ENCODE data around the gene ADAP1.
A peak's percentile ranks its signal among the peaks of the same experiment; 100 is the strongest.

The ADAP1 gene

GRCh38 chr7:883055-884021 lies 71.1 kb downstream of the ADAP1 start:
- Histone ChIP-seq H3K4me3 (ENCODE audit: low read depth, low read length) (no peak overlapping the region), H2AK5ac (ENCODE audit: low read length) (no peak overlapping the region), H3K4ac (ENCODE audit: low read depth, low read length) (peak overlapping the region; percentile 90), H3K27ac (ENCODE audit: low read depth, low read length) (no peak overlapping the region), H3K14ac (ENCODE audit: low read length) (no peak overlapping the region), H2BK5ac (ENCODE audit: low read depth, low read length, poor library complexity) (peak overlapping the region; percentile 5), H3K27me3 (ENCODE audit: insufficient read depth, low read length) (no peaks in the 10 kb centered on the region), H4K91ac (ENCODE audit: low read depth, low read length) (peak overlapping the region; percentile 26), H2BK120ac (ENCODE audit: insufficient read depth, low read length, poor library complexity) (no peak overlapping the region), H4K12ac (ENCODE audit: low read depth, low read length) (no peak overlapping the region), H3K36me3 (ENCODE audit: control insufficient read depth in 1 of 2, insufficient read depth in 2 of 2, low read length in 2 of 2) (peaks cover 41 to 44% of the 10 kb centered on the region in 2 experiments), H3K9ac (ENCODE audit: low read length) (no peak overlapping the region), H3K79me1 (ENCODE audit: low read length) (no peaks in the 10 kb centered on the region), H3K79me2 (ENCODE audit: control insufficient read depth, insufficient read depth, low read length, poor library complexity) (peaks cover 50% of the 10 kb centered on the region), H3K18ac (ENCODE audit: low read length) (peak overlapping the region; percentile 47), H3K4me2 (ENCODE audit: low read length) (no peak overlapping the region), H4K8ac (ENCODE audit: low read depth, low read length) (no peak overlapping the region), H3K4me1 (ENCODE audit: control insufficient read depth in 1 of 2, insufficient read depth in 2 of 2, low read length in 2 of 2) (peaks cover 7 to 10% of the 10 kb centered on the region in 2 experiments), H3K9me3 (ENCODE audit: insufficient read depth, low read depth, low read length) (no peaks in the 10 kb centered on the region), H2BK12ac (ENCODE audit: low read length) (no peak overlapping the region), H2AFZ (ENCODE audit: insufficient read depth, low read length, poor library complexity) (no peak overlapping the region), H3K23ac (ENCODE audit: low read length) (no peak overlapping the region)
- DNase-seq = no peak
- WGBS (ENCODE audit: extremely low coverage, insufficient coverage, insufficient read length) = no CpG with 5 or more reads among the region's 50 CpGs

- no peak overlapping the region for H3K18ac ChIP-seq (ENCODE audit: low read length)
- DNase-seq = no peak
- H3K4ac ChIP-seq (ENCODE audit: low read depth, low read length) = peak overlapping the region; percentile 99
- H2AK5ac ChIP-seq (ENCODE audit: low read length) = no peak overlapping the region
- H3K27me3 ChIP-seq (ENCODE audit: insufficient read depth, low read length) = no peaks in the 10 kb centered on the region
- no peak overlapping the region for H3K23ac ChIP-seq (ENCODE audit: low read length)
- no peaks in the 10 kb centered on the region for H3K9me3 ChIP-seq (ENCODE audit: insufficient read depth, low read depth, low read length)
- no peak overlapping the region for H2AFZ ChIP-seq (ENCODE audit: insufficient read depth, low read length, poor library complexity)
- peaks cover 53% of the 10 kb centered on the region for H3K79me2 ChIP-seq (ENCODE audit: control insufficient read depth, insufficient read depth, low read length, poor library complexity)
- H3K36me3 ChIP-seq (ENCODE audit: control insufficient read depth in 1 of 2, insufficient read depth in 2 of 2, low read length in 2 of 2) = peaks cover 32 to 35% of the 10 kb centered on the region in 2 experiments
- H4K8ac ChIP-seq (ENCODE audit: low read depth, low read length) = no peak overlapping the region
- no peak overlapping the region for H3K4me2 ChIP-seq (ENCODE audit: low read length)
- no peak overlapping the region for H2BK5ac ChIP-seq (ENCODE audit: low read depth, low read length, poor library complexity)
- no peak overlapping the region for H3K4me3 ChIP-seq (ENCODE audit: low read depth, low read length)
- no CpG with 5 or more reads among the region's 37 CpGs for WGBS (ENCODE audit: extremely low coverage, insufficient coverage, insufficient read length)
- no peaks in the 10 kb centered on the region for H3K79me1 ChIP-seq (ENCODE audit: low read length)
- H4K91ac ChIP-seq (ENCODE audit: low read depth, low read length) = no peak overlapping the region
- no peak overlapping the region for H3K27ac ChIP-seq (ENCODE audit: low read depth, low read length)
- H4K12ac ChIP-seq (ENCODE audit: low read depth, low read length) = no peak overlapping the region
- H3K14ac ChIP-seq (ENCODE audit: low read length) = no peak overlapping the region
- H3K4me1 ChIP-seq (ENCODE audit: control insufficient read depth in 1 of 2, insufficient read depth in 2 of 2, low read length in 2 of 2) = peaks cover 4 to 7% of the 10 kb centered on the region in 2 experiments
- H2BK120ac ChIP-seq (ENCODE audit: insufficient read depth, low read length, poor library complexity) = no peak overlapping the region
- H2BK12ac ChIP-seq (ENCODE audit: low read length) = no peak overlapping the region
- no peak overlapping the region for H3K9ac ChIP-seq (ENCODE audit: low read length)
Observed at GRCh38 chr7:882336-883035, 72.0 kb downstream of the ADAP1 start.

GRCh38 chr7:881441-882234 lies 72.8 kb downstream of the ADAP1 start:
- H3K4me2 ChIP-seq (ENCODE audit: low read length) = no peak overlapping the region
- no peak overlapping the region for H4K8ac ChIP-seq (ENCODE audit: low read depth, low read length)
- peak overlapping the region; percentile 99 for H3K4ac ChIP-seq (ENCODE audit: low read depth, low read length)
- H2BK5ac ChIP-seq (ENCODE audit: low read depth, low read length, poor library complexity) = no peak overlapping the region
- peaks cover 24 to 27% of the 10 kb centered on the region in 2 experiments for H3K36me3 ChIP-seq (ENCODE audit: control insufficient read depth in 1 of 2, insufficient read depth in 2 of 2, low read length in 2 of 2)
- H3K9me3 ChIP-seq (ENCODE audit: insufficient read depth, low read depth, low read length) = no peaks in the 10 kb centered on the region
- peaks cover 59% of the 10 kb centered on the region for H3K79me2 ChIP-seq (ENCODE audit: control insufficient read depth, insufficient read depth, low read length, poor library complexity)
- DNase-seq = no peak
- no peak overlapping the region for H3K4me3 ChIP-seq (ENCODE audit: low read depth, low read length)
- no peak overlapping the region for H3K23ac ChIP-seq (ENCODE audit: low read length)
- H3K4me1 ChIP-seq (ENCODE audit: control insufficient read depth in 1 of 2, insufficient read depth in 2 of 2, low read length in 2 of 2) = peaks cover 2 to 5% of the 10 kb centered on the region in 2 experiments
- H2BK120ac ChIP-seq (ENCODE audit: insufficient read depth, low read length, poor library complexity) = no peak overlapping the region
- H3K79me1 ChIP-seq (ENCODE audit: low read length) = peaks cover 4% of the 10 kb centered on the region
- no peak overlapping the region for H3K18ac ChIP-seq (ENCODE audit: low read length)
- no peaks in the 10 kb centered on the region for H3K27me3 ChIP-seq (ENCODE audit: insufficient read depth, low read length)
- WGBS (ENCODE audit: extremely low coverage, insufficient coverage, insufficient read length) = no CpG with 5 or more reads among the region's 20 CpGs
- H3K9ac ChIP-seq (ENCODE audit: low read length) = no peak overlapping the region
- no peak overlapping the region for H2AK5ac ChIP-seq (ENCODE audit: low read length)
- H3K14ac ChIP-seq (ENCODE audit: low read length) = no peak overlapping the region
- H4K12ac ChIP-seq (ENCODE audit: low read depth, low read length) = no peak overlapping the region
- no peak overlapping the region for H3K27ac ChIP-seq (ENCODE audit: low read depth, low read length)
- no peak overlapping the region for H2BK12ac ChIP-seq (ENCODE audit: low read length)
- H2AFZ ChIP-seq (ENCODE audit: insufficient read depth, low read length, poor library complexity) = no peak overlapping the region
- no peak overlapping the region for H4K91ac ChIP-seq (ENCODE audit: low read depth, low read length)

GRCh38 chr7:880450-880849 lies 74.0 kb downstream of the ADAP1 start:
- no CpG with 5 or more reads among the region's 15 CpGs for WGBS (ENCODE audit: extremely low coverage, insufficient coverage, insufficient read length)
- no peaks in the 10 kb centered on the region for H3K9me3 ChIP-seq (ENCODE audit: insufficient read depth, low read depth, low read length)
- no peak overlapping the region for H3K4me3 ChIP-seq (ENCODE audit: low read depth, low read length)
- H2BK12ac ChIP-seq (ENCODE audit: low read length) = no peak overlapping the region
- H2BK120ac ChIP-seq (ENCODE audit: insufficient read depth, low read length, poor library complexity) = no peak overlapping the region
- peak overlapping the region; percentile 17 for H3K9ac ChIP-seq (ENCODE audit: low read length)
- no peak overlapping the region for H3K23ac ChIP-seq (ENCODE audit: low read length)
- H2BK5ac ChIP-seq (ENCODE audit: low read depth, low read length, poor library complexity) = no peak overlapping the region
- no peak for DNase-seq
- H3K79me1 ChIP-seq (ENCODE audit: low read length) = peaks cover 9% of the 10 kb centered on the region
- H3K27me3 ChIP-seq (ENCODE audit: insufficient read depth, low read length) = no peaks in the 10 kb centered on the region
- H4K8ac ChIP-seq (ENCODE audit: low read depth, low read length) = no peak overlapping the region
- H4K12ac ChIP-seq (ENCODE audit: low read depth, low read length) = no peak overlapping the region
- peaks cover 55% of the 10 kb centered on the region for H3K79me2 ChIP-seq (ENCODE audit: control insufficient read depth, insufficient read depth, low read length, poor library complexity)
- H2AK5ac ChIP-seq (ENCODE audit: low read length) = no peak overlapping the region
- no peak overlapping the region for H4K91ac ChIP-seq (ENCODE audit: low read depth, low read length)
- no peak overlapping the region for H3K27ac ChIP-seq (ENCODE audit: low read depth, low read length)
- no peak overlapping the region for H3K14ac ChIP-seq (ENCODE audit: low read length)
- no peak overlapping the region for H2AFZ ChIP-seq (ENCODE audit: insufficient read depth, low read length, poor library complexity)
- peaks cover 15 to 18% of the 10 kb centered on the region in 2 experiments for H3K36me3 ChIP-seq (ENCODE audit: control insufficient read depth in 1 of 2, insufficient read depth in 2 of 2, low read length in 2 of 2)
- peaks cover 2 to 5% of the 10 kb centered on the region in 2 experiments for H3K4me1 ChIP-seq (ENCODE audit: control insufficient read depth in 1 of 2, insufficient read depth in 2 of 2, low read length in 2 of 2)
- H3K4ac ChIP-seq (ENCODE audit: low read depth, low read length) = peak overlapping the region; percentile 86
- H3K18ac ChIP-seq (ENCODE audit: low read length) = no peak overlapping the region
- H3K4me2 ChIP-seq (ENCODE audit: low read length) = no peak overlapping the region
